Suppressor macrophage treated with lipopolysaccharide for 4 hours (primary cell): Measurements from ENCODE around the gene ZFYVE9.
"Not testable (repeated sequence)": the region's sequence is repeated elsewhere in the genome, so short reads cannot be mapped to it uniquely, and the experiment has no call there.

Experiments used
- DNase-seq: peaks from one replicate; pipeline ENCODE4 v3.0.0-alpha.2; 2020

The ZFYVE9 gene

DNA sequence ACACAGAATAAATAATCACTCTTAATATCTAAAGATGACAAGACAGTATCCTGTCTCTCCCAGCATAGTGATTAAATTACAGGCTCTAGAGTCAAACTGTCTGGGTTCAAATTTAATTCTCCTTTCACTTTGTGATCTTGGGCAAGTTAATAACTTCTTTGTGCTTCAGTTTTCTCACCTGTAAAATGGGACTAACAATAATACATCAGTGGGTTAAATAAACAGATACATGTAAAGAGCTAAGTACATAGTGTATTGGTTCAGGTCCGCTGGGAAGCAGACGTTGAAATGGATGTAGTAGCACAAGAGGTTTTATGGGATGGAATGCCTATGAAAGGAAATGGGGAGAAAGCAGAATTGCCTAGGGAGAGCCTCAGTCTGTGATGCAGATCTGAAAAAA lies 10.7 kb downstream of the ZFYVE9 start:
- DNase-seq = no peak

DNA sequence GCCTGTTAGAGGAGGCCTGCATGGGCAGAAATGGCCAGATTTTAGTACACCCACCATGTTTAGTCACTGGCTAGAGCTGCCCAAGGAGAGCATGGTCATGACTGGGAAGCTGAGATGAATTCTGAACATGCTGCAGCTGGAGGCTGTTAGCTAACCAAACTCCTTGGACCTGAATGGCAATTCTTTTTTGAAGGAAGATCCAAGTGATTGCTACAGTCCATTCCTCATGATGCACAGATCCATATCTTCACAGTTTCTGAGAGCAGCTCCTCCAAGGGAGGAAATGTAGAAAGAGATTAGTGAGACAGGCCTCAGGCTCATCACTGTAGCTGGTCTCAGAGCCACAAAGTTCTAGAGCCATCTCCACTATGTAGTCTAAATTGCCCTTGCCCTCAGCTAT lies 11.1 kb downstream of the ZFYVE9 start:
- DNase-seq = no peak

GRCh38 chr1:52153898-52154297 lies 12.0 kb downstream of the ZFYVE9 start:
- no peak for DNase-seq

- no peak for DNase-seq
These were observed 14.6 kb downstream of the ZFYVE9 start for GRCh38 chr1:52156460-52156859.

DNA sequence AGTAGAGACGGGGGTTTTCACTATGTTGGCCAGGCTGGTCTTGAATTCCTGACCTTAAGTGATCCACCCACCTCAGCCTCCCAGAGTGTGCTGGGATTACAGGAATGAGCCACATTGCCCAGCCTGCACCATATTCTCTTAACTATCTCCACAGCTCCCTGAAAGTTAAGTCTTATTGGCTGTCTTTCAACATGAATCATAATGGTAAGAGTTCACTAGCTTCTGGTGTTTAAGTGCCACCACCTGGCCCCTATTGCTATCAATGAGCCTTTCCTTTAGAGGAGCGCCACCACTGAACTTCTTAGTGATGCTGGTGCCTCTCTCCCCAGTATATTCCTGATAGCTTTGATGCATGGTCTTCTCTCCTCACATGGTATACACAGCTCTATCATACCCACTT lies 15.7 kb downstream of the ZFYVE9 start:
- no peak for DNase-seq

GRCh38 chr1:52158218-52158617 lies 16.3 kb downstream of the ZFYVE9 start:
- DNase-seq = no peak

GRCh38 chr1:52159033-52159789 lies 17.3 kb downstream of the ZFYVE9 start:
- no peak for DNase-seq

DNA sequence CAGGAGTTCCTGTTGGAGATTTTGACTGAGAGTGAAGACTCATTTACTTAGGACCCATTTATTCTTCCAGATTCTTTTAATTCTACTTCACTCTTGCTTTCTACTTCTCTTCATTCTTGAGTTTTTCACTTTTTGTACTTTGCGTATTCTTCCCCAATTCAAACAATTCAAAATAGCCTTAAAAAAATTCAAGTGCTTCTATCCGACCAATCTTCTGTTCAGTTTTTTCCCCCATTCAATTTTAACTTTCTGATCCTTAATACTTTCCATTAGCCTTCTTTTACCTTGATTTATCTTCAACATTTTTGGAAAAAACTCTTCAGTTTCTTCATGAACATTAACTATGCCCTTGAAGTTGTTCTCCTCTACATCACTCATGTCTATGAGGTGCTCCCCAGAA lies 21.1 kb downstream of the ZFYVE9 start:
- no peak for DNase-seq

- no peak for DNase-seq
These were observed 22.7 kb downstream of the ZFYVE9 start for GRCh38 chr1:52164604-52165003.

DNA sequence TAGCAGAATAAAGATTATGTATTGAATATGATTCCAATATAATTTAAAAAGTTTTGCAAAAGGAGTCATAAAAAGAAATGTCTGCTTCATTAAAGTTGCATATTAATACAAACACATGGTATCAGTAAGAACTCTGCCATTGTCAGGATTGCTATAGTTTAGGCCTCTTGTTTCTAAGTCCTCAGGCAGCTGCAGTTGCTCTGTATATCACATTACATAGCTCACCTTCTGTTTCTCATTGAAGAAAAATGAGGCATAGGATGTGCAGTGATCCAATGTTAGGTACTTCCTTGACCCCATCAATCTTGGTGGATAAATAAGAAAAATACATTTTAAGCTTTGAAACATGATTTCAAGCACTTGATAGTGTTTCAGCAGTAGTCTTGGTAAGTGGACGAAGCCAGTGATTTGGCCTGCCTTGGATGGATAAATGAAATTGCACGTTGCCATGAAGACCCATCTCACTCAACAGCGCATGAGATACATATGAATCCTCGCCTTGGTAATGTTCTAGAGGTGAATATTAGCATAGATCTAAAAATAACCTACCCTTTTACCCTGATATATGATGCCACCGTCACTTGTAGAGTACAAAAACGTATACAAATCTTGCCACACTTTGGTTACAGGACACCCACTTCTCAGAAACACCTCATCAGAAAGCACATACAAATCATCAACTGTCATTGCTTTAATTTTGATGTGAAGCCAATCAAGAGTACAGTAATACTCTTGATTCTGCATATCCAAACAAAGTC lies 25.3 kb downstream of the ZFYVE9 start:
- DNase-seq = no peak

- DNase-seq = no peak
These were observed 26.6 kb downstream of the ZFYVE9 start for GRCh38 chr1:52168373-52169080.

DNA sequence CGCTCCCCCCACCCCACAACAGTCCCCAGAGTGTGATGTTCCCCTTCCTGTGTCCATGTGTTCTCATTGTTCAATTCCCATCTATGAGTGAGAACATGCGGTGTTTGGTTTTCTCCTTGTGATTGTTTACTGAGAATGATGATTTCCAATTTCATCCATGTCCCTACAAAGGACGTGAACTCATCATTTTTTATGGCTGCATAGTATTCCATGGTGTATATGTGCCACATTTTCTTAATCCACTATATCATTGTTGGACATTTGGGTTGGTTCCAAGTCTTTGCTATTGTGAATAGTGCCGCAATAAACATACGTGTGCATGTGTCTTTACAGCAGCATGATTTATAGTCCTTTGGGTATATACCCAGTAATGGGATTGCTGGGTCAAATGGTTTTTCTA lies 29.3 kb downstream of the ZFYVE9 start:
- not testable (repeated sequence) for DNase-seq

DNA sequence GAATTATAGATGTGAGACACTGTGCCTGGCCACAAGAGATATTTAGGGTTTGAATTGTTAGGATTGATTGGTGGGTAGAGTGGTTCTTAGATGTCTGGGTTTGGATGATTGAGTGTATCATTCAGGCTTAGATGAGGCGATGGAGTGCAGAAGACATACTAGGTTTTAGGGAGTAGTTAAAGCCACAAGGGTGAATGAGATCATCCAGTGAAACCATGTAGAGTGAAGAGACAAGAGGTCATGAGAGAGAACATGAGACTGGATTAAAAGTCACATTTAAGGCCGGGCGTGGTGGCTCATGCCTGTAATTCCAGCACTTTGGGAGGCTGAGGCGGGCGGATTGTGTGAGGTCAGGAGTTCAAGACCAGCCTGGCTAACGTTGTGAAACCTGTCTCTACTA lies 37.2 kb downstream of the ZFYVE9 start:
- DNase-seq = no peak

DNA sequence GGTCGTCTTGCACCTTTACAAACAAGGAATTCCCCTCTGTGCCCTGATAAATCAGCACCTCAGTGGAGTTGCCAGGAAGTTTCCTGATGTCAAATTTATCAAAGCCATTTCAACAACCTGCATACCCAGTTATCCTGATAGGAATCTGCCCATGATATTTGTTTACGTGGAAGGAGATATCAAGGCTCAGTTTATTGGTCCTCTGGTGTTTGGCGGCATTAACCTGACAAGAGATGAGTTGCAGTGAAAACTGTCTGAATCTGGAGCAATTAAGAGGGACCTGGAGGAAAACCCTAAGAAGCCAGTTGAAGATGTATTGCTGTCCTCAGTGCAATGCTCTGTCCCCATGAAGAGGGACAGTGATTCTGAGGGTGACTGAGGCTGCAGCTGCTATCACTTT lies 38.3 kb downstream of the ZFYVE9 start:
- DNase-seq = no peak

- DNase-seq = not testable (repeated sequence)
These were observed 39.9 kb downstream of the ZFYVE9 start for GRCh38 chr1:52181759-52182158.

GRCh38 chr1:52182328-52182727 lies 40.4 kb downstream of the ZFYVE9 start:
- not testable (repeated sequence) for DNase-seq

- no peak for DNase-seq
These were observed 41.0 kb downstream of the ZFYVE9 start for GRCh38 chr1:52182874-52183400.

DNA sequence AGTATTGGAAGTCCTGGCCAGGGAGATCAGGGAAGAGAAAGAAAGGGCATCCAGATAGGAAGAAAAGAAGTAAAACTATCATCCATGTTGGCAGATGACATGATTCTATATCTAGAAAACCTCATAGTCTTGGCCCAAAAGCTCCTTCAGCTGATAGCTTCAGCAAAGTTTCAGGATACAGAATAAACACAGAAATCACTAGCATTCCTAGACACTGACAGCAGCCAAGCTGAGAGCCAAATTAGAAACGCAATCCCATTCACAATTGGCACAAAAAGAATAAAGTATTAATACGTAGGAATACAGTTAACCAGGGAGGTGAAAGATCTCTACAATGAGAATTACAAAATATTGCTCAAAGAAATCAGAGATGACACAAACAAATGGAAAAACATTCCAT lies 44.6 kb downstream of the ZFYVE9 start:
- no peak for DNase-seq

- DNase-seq = peak; percentile 17
These were observed 48.1 kb downstream of the ZFYVE9 start for GRCh38 chr1:52189898-52190480.

DNA sequence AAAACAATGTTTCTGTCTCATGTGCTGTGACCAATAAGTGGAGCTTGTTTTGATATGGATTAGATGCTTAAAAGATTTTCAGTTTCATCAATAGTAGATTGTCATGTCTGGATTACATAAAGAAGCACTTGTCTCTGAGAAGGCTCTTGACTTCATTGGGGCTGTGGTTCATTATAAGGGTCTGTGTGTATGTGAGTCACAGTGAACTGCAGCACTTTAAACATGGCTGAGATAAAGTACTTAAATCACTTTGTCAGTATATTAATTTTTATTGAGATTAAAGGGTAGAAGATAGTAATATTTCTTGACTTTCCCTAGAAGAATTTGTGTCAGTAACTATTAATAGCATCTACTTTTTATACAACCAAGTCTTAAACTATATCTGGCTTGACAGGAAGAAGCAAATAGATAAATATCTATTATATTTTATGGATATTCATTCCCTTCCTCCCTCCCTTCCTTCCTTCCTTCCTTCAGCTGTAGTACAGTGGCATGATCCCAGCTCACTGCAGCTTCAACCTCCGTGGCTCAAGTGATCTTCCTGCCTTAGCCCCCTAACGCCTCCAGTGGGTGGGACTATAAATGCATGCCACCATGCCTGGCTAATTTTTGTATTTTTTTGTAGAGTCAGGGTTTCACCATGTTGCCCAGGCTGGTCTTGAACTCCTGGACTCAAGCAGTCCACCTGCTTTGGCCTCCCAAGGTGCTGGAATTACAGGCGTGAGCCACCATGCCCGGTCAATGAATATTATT lies 48.8 kb downstream of the ZFYVE9 start:
- DNase-seq = no peak

DNA sequence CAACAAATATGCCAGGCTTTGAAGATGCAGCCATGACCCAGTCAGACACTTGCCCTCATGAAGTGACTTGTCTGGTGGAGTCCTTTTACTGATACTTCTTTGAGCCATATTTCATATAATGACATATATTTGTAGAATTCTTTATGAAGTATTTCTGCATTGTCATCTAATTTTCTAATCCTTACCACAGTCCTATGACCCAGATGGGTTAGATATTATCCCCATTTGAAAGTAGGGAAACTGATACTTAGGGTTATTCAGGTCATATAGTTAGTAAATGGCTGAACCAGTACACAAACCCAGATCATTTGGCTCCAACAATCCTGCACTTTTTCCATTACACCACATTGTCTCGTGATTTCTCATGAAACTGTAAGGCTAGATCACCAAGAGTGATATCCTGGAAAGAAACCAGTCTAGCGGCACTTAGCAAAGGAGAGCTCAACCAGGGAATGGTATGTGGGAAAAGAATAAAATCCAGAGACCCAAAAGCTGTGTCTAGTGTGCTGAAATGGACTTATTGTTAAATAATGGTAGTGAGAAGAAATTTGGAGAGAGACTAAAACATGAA lies 49.6 kb downstream of the ZFYVE9 start:
- no peak for DNase-seq

- DNase-seq = no peak
These were observed 50.1 kb downstream of the ZFYVE9 start for GRCh38 chr1:52192024-52192423.
